Lung (tissue), 12 donors: ENCODE measurements around the gene STX18. TPM values are rescaled to one million over a fixed set of nuclear protein-coding genes. Genes with fewer than 3 reads are reported as not detected.

ENCODE experiments used
- ATAC-seq: fragments of 200-7000 bp; cut with Tn5 transposase; one replicate; pipeline ENCODE4 v1.9.1; 2020; ENCODE audit warnings: moderate number of reproducible peaks; ENCODE audit not compliant: insufficient read depth, low FRiP score
- DNase-seq, 3 donors: peaks; one replicate each; pipeline ENCODE4 v3.0.0-alpha.2; 2013 to 2017
- H3K27ac ChIP-seq, 2 donors: one replicate each; pipeline ENCODE4 v1.5.1; 2013; ENCODE audit warnings: mild to moderate bottlenecking in 2 of 2, moderate library complexity in 2 of 2, control low read depth in 1 of 2, inconsistent platforms in 1 of 2, low read depth in 1 of 2, low read length in 1 of 2
- H3K27me3 ChIP-seq, 3 donors: one replicate each; pipeline ENCODE4 v1.5.1; 2013; ENCODE audit warnings: low read length in 2 of 3; ENCODE audit not compliant: control insufficient read depth in 3 of 3, insufficient read depth in 3 of 3
- H3K36me3 ChIP-seq, 4 donors: one replicate each; pipeline ENCODE4 v1.5.1; 2013; ENCODE audit warnings: low read length in 4 of 4, mild to moderate bottlenecking in 1 of 4, moderate library complexity in 1 of 4; ENCODE audit not compliant: control insufficient read depth in 4 of 4, insufficient read depth in 4 of 4
- H3K4me1 ChIP-seq, 5 donors: one replicate each; pipeline ENCODE4 v1.5.1; 2013; ENCODE audit warnings: low read length in 5 of 5, mild to moderate bottlenecking in 2 of 5, moderate library complexity in 1 of 5; ENCODE audit not compliant: control insufficient read depth in 5 of 5, insufficient read depth in 5 of 5
- H3K4me3 ChIP-seq: one replicate; pipeline ENCODE4 v1.5.1; 2013; ENCODE audit warnings: mild to moderate bottlenecking, control low read depth, moderate library complexity
- H3K9ac ChIP-seq, 2 donors: one replicate each; pipeline ENCODE4 v1.5.1; 2013; ENCODE audit warnings: low read length in 2 of 2, control low read depth in 1 of 2; ENCODE audit not compliant: insufficient read depth in 1 of 2
- H3K9me3 ChIP-seq, 4 donors: one replicate each; pipeline ENCODE4 v1.5.1; 2013; ENCODE audit warnings: low read length in 3 of 4, mild to moderate bottlenecking in 1 of 4, moderate library complexity in 1 of 4; ENCODE audit not compliant: control insufficient read depth in 4 of 4, insufficient read depth in 3 of 4
- WGBS, 2 donors: extraction: QIAGEN DNeasy Blood & Tissue Kit; methylation state at CpG; one replicate each; pipeline ENCODE4 v1.1.7; 2013; 5-methylcytosine and 5-hydroxymethylcytosine counted together
- polyA plus RNA-seq, 2 donors: library from polyadenylated mRNA; stranded (reverse); fragments of 200-250 nt; gene quantifications; one replicate each; pipeline ENCODE4 v1.2.1, GENCODE V29; 2013
- total RNA-seq, 2 donors: library from RNA; depleted of rRNA in 1 of 2; stranded (reverse); fragments of >200 nt in 1 of 2; gene quantifications; one replicate each; pipeline ENCODE4 v1.2.1, GENCODE V29; 2014 to 2021
- TF ChIP-seq, protein P1 (sequence below): IDR thresholded peaks from 2 replicates; pipeline ENCODE4 v1.5.1; 2012; ENCODE audit warnings: mild to moderate bottlenecking; ENCODE audit errors: control extremely low read depth, extremely low read depth
- donor health status: control.
- donor health status: control.
- donor health status: Bipolar disorder and iron deficiency.
- donor health status: healthy.
- donor health status: DM: yes; HTN: yes; CAD: no.

STX18 gene
- total and polyA plus RNA-seq, 4 donors: 16.2 to 34.1 (median 24.8) TPM

DNA sequence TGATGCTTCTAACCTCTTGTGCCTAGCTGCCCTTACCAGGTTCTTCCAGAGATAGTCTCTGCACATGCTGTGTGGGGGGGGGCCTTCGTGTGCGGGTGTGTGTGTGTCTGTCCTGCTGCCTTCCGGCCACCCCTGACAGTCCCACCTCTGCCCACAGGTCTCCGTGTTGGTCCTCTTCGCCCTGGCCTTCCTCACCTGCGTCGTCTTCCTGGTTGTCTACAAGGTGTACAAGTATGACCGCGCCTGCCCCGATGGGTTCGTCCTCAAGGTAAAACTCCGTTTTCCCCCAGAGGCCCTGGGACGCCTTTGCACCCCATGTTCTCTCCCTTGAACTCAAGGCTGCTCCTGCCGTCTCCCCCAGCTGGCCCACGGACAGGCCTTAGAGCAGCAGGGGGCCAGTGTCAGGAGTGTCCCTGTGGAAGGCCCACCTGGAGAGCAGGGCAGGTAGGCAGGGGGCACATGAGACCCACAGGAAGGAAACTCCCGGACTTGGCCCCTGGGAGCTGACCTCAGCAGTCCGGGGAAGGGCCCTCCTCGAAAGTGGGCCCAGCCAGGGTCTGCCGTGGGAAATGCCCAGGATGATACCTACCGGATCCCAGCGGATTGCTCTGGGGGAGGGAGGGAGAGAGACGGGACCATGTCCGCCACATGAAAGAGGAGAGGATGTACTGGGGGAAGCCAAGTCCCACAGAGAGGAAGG is 132.3 kb downstream of the STX18 start:
- no peak overlapping the region for H3K4me3 ChIP-seq
- 87 to 89% methylated on average over 23 of the region's 23 CpGs for WGBS, 2 donors
- H3K9ac ChIP-seq: no peak overlapping the region
- TF ChIP-seq, protein P1, sequence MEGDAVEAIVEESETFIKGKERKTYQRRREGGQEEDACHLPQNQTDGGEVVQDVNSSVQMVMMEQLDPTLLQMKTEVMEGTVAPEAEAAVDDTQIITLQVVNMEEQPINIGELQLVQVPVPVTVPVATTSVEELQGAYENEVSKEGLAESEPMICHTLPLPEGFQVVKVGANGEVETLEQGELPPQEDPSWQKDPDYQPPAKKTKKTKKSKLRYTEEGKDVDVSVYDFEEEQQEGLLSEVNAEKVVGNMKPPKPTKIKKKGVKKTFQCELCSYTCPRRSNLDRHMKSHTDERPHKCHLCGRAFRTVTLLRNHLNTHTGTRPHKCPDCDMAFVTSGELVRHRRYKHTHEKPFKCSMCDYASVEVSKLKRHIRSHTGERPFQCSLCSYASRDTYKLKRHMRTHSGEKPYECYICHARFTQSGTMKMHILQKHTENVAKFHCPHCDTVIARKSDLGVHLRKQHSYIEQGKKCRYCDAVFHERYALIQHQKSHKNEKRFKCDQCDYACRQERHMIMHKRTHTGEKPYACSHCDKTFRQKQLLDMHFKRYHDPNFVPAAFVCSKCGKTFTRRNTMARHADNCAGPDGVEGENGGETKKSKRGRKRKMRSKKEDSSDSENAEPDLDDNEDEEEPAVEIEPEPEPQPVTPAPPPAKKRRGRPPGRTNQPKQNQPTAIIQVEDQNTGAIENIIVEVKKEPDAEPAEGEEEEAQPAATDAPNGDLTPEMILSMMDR: no peak
- H3K27me3 ChIP-seq: no peaks in the 10 kb centered on the region
- DNase-seq (no peak), ATAC-seq (no peak)
- no peak overlapping the region for H3K27ac ChIP-seq
- no peaks in the 10 kb centered on the region for H3K36me3 ChIP-seq
- no peaks in the 10 kb centered on the region for H3K4me1 ChIP-seq
- H3K9me3 ChIP-seq: no peaks in the 10 kb centered on the region

DNA sequence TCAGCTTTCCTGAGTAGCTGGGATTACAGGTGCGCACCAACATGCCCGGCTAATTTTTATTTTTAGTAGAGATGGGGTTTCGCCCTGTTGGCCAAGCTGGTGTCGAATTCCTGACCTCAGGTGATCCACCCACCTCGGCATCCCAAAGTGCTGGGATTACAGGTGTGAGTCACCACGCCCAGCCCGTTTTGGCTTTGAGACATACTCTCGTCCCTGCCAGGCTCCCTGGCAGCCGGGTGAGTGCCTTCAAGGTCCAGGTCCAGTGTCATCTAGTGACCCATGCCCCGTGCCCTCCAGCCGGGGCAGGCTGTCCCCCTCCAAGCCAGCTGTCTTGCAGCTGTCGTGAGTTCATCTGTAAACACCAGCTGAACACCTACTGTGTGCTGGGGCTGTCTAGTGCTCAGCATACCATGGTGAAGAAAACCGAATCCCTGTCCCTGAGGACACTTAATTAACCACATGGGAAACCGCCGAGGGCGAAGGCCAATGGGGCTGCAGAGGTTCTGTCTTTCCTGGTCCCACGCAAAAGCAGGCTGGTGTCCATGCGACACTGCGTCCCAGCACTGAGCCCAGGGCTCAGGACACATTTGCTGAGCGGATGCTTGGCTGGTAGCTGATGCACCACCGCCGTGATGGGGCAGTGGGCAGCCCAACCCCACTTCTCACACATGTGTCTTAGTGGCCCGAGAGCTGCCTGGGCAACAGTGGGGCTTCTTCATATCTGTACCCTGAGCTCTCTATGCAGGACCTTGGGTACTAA is 133.1 kb downstream of the STX18 start:
- H3K4me3 ChIP-seq: no peak overlapping the region
- WGBS, 2 donors: 80 to 87% methylated on average over 23 of the region's 23 CpGs
- no peak for ATAC-seq

DNA sequence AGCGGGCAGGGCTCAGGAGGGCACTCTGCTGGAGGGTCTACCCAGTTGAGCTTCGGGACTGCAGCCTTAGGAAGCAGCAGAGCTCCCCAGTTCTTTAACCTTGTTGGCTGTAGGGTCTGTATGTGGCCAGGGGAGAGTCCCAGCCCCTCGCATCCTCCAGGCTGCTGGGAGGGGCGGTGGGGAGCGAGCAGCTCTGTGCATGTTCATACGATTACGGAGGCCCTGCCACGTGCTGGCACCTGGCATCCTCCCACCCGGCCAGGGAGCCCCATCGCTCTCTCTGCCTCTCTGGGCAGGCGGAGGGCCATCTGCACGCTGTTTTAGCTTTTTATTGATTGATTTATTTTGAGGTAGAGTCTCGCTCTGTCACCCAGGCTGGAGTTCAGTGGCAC is 133.7 kb downstream of the STX18 start:
- no peak for ATAC-seq
- Histone ChIP-seq H3K9ac (no peak overlapping the region), H3K36me3 (no peaks in the 10 kb centered on the region), H3K4me1 (no peaks in the 10 kb centered on the region), H3K27me3 (no peaks in the 10 kb centered on the region), H3K27ac (no peak overlapping the region), H3K4me3 (no peak overlapping the region), H3K9me3 (no peaks in the 10 kb centered on the region)
- no peak for DNase-seq
- TF ChIP-seq, protein P1: no peak
- 72 to 81% methylated on average over 13 of the region's 13 CpGs for WGBS, 2 donors

More for the DNA sequence above, 133.1 kb downstream of the STX18 start:
- TF ChIP-seq, protein P1: no peak
- no peak overlapping the region for H3K9ac ChIP-seq
- no peaks in the 10 kb centered on the region for H3K4me1 ChIP-seq
- no peak overlapping the region for H3K27ac ChIP-seq
- H3K27me3 ChIP-seq: no peaks in the 10 kb centered on the region
- no peaks in the 10 kb centered on the region for H3K36me3 ChIP-seq
- DNase-seq: no peak
- H3K9me3 ChIP-seq: no peaks in the 10 kb centered on the region
